Stimulated activated CD8-positive, alpha-beta memory T cell treated with anti-CD3 and anti-CD28 coated beads, Interleukin-4, amount 100 ng/mL, for 4 hours (primary cell): Measurements from ENCODE around the gene MYBPC1.
"Not testable (repeated sequence)": the region's sequence is repeated elsewhere in the genome, so short reads cannot be mapped to it uniquely, and the experiment has no call there.

ENCODE experiments used
- DNase-seq, 2 donors: peaks; one replicate each; pipeline ENCODE4 v3.0.0-alpha.2; 2020; ENCODE audit warnings: low read depth in 2 of 2, low spot score in 1 of 2

Gene MYBPC1

GRCh38 chr12:101594700-101595099, at the start of gene MYBPC1:
Gene MYBPC1, plus strand, starts transcription at chr12:101594971. Its CDS starts 100 bp downstream, at chr12:101595071.
- DNase-seq, result no peak

- DNase-seq, result no peak
These were observed 43.2 kb upstream of the MYBPC1 start for GRCh38 chr12:101551362-101552114.

- DNase-seq, result no peak
These were observed 42.5 kb upstream of the MYBPC1 start for GRCh38 chr12:101552277-101552676.

- DNase-seq, result no peak
These were observed 37.7 kb upstream of the MYBPC1 start for GRCh38 chr12:101557094-101557493.

GRCh38 chr12:101558726-101559125, 36.0 kb upstream of the MYBPC1 start:
- not testable (repeated sequence) for DNase-seq

GRCh38 chr12:101563212-101563611, 31.6 kb upstream of the MYBPC1 start:
- no peak for DNase-seq

- no peak for DNase-seq
These were observed 29.9 kb upstream of the MYBPC1 start for GRCh38 chr12:101564912-101565311.

- DNase-seq, result no peak
These were observed 28.5 kb upstream of the MYBPC1 start for GRCh38 chr12:101566318-101566717.

GRCh38 chr12:101567918-101568317, 26.9 kb upstream of the MYBPC1 start:
- no peak for DNase-seq

- no peak for DNase-seq
These were observed 24.7 kb upstream of the MYBPC1 start for GRCh38 chr12:101570047-101570446.

- no peak for DNase-seq
These were observed 23.7 kb upstream of the MYBPC1 start for GRCh38 chr12:101571105-101571504.

GRCh38 chr12:101573743-101574142, 21.0 kb upstream of the MYBPC1 start:
- no peak for DNase-seq

GRCh38 chr12:101578417-101578816, 16.4 kb upstream of the MYBPC1 start:
- DNase-seq, result no peak

- no peak for DNase-seq
These were observed 13.6 kb upstream of the MYBPC1 start for GRCh38 chr12:101581190-101581589.

- no peak for DNase-seq
These were observed 11.8 kb upstream of the MYBPC1 start for GRCh38 chr12:101582937-101583336.

GRCh38 chr12:101590383-101590782, 4.4 kb upstream of the MYBPC1 start:
- no peak for DNase-seq

GRCh38 chr12:101591781-101592180, 3.0 kb upstream of the MYBPC1 start:
- no peak for DNase-seq

- DNase-seq, result no peak
These were observed 2.3 kb upstream of the MYBPC1 start for GRCh38 chr12:101592448-101592847.

GRCh38 chr12:101592921-101593320, 1.9 kb upstream of the MYBPC1 start:
- DNase-seq, result no peak

- DNase-seq, result no peak
These were observed 1.4 kb downstream of the MYBPC1 start for GRCh38 chr12:101596172-101596571.

GRCh38 chr12:101597164-101597563, 2.4 kb downstream of the MYBPC1 start:
- no peak for DNase-seq

- no peak for DNase-seq
These were observed 3.7 kb downstream of the MYBPC1 start for GRCh38 chr12:101598483-101598882.

- DNase-seq, result no peak
These were observed 4.5 kb downstream of the MYBPC1 start for GRCh38 chr12:101599311-101599710.
